AG09309 (cell line): ENCODE data around the gene PTPRU.

ENCODE experiments used
- DNase-seq: peaks from one replicate; pipeline ENCODE4 v3.0.0-alpha.2; 2010; ENCODE audit warnings: low read depth
- H3K4me3 ChIP-seq: 2 replicates; pipeline ENCODE4 v1.5.1; 2011; ENCODE audit warnings: mild to moderate bottlenecking, low read depth, low read length, moderate library complexity; ENCODE audit not compliant: control insufficient read depth
- TF ChIP-seq, protein P1 (sequence below): IDR thresholded peaks from 2 replicates; pipeline ENCODE4 v1.5.1; 2011; ENCODE audit warnings: mild to moderate bottlenecking, low read depth, low read length, inconsistent platforms; ENCODE audit not compliant: insufficient read depth, control insufficient read depth; ENCODE audit errors: missing control alignments

Gene PTPRU

DNA sequence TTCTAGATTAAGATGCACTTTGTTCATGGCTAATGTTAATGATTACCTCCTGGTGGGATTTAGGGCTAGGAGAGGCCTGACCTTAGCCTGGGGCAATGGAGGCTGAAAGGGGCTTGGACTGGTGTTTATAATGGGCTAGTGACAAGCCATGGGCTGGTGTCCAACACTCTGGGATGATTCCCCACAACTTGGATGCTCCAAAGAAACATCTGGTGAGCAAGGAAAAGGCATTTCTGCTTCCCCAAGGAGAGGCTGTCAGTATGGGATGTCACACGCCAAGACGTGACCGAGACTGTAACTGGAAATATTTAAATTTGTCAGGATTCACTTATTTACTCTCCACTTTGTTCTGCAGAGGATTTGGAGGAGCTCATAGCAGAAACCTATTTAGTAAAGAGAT is 45.2 kb downstream of the PTPRU start:
- no peak overlapping the region for H3K4me3 ChIP-seq
- TF ChIP-seq, protein P1, sequence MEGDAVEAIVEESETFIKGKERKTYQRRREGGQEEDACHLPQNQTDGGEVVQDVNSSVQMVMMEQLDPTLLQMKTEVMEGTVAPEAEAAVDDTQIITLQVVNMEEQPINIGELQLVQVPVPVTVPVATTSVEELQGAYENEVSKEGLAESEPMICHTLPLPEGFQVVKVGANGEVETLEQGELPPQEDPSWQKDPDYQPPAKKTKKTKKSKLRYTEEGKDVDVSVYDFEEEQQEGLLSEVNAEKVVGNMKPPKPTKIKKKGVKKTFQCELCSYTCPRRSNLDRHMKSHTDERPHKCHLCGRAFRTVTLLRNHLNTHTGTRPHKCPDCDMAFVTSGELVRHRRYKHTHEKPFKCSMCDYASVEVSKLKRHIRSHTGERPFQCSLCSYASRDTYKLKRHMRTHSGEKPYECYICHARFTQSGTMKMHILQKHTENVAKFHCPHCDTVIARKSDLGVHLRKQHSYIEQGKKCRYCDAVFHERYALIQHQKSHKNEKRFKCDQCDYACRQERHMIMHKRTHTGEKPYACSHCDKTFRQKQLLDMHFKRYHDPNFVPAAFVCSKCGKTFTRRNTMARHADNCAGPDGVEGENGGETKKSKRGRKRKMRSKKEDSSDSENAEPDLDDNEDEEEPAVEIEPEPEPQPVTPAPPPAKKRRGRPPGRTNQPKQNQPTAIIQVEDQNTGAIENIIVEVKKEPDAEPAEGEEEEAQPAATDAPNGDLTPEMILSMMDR: no peak
- no peak for DNase-seq

DNA sequence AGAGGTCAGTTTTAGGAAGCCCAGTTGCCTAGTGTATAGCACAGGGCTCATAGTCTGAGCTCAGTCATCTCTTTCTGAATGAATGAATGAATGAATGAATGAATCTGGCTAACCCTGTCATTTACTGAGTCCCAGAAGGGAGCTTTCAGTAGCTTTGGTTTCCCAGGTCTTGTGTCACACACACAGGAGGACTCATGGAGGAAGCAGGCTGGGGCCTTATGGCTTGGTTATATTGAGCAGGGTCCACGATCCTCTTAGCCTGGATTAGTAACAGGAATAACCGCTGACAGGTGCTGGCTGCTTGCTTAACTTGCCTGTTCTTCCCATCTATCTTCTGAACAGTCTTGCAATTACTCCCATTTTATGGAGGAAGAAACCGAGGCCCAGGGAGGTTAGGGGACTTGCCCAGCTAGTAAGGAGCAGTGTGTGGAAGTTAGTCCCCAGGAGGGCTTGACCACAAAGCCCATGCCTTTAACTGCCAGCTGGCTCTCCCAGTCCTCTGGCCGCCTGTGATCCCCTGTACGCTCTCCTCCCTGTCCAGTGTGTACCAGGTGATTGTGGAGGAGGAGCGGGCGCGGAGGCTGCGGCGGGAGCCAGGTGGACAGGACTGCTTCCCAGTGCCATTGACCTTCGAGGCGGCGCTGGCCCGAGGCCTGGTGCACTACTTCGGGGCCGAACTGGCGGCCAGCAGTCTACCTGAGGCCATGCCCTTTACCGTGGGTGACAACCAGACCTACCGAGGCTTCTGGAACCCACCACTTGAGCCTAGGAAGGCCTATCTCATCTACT is 46.0 kb downstream of the PTPRU start:
- no peak overlapping the region for H3K4me3 ChIP-seq
- TF ChIP-seq, protein P1: no peak
- no peak for DNase-seq

GRCh38 chr1:29282924-29283803 is 46.8 kb downstream of the PTPRU start:
- H3K4me3 ChIP-seq: no peak overlapping the region
- no peak for DNase-seq
- TF ChIP-seq, protein P1: no peak

DNA sequence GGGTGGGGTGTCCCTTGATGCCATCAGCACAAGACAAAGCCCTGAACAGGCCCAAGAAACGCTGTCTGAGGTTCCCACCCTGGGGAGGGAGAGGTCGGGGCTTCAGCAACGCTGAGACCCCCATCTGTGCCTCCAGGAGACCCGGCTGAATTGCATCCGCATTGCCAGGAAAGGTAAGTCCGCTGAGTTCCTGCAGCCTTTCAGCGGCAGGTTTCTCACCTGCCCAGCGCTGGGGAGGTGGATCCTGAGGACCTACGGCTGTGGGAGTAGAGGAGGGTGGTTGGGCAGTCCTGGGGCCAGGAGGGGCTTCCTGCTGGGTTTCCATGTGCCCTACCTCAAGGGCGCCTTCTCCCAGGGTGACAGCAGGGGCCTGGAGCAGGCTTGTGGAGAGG is 47.5 kb downstream of the PTPRU start:
- TF ChIP-seq, protein P1: no peak
- H3K4me3 ChIP-seq: no peak overlapping the region
- no peak for DNase-seq

- TF ChIP-seq, protein P1: no peak
Measured at GRCh38 chr1:29284286-29284960, 48.1 kb downstream of the PTPRU start.

GRCh38 chr1:29284961-29285560 is 48.7 kb downstream of the PTPRU start:
- no peak for DNase-seq
- no peak overlapping the region for H3K4me3 ChIP-seq
- TF ChIP-seq, protein P1: no peak

More at GRCh38 chr1:29284286-29284960, 48.1 kb downstream of the PTPRU start:
- no peak overlapping the region for H3K4me3 ChIP-seq
- no peak for DNase-seq
